Activated CD8-positive, alpha-beta memory T cell treated with anti-CD3 and anti-CD28 coated beads, Interleukin-2, amount 50 U/mL, for 24 hours (primary cell): ENCODE measurements around the gene AP5S1.

ENCODE experiments used
- DNase-seq: peaks from one replicate; pipeline ENCODE4 v3.0.0-alpha.2; 2020; ENCODE audit errors: extremely low read depth

The AP5S1 gene, protein sequence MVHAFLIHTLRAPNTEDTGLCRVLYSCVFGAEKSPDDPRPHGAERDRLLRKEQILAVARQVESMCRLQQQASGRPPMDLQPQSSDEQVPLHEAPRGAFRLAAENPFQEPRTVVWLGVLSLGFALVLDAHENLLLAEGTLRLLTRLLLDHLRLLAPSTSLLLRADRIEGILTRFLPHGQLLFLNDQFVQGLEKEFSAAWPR

DNA sequence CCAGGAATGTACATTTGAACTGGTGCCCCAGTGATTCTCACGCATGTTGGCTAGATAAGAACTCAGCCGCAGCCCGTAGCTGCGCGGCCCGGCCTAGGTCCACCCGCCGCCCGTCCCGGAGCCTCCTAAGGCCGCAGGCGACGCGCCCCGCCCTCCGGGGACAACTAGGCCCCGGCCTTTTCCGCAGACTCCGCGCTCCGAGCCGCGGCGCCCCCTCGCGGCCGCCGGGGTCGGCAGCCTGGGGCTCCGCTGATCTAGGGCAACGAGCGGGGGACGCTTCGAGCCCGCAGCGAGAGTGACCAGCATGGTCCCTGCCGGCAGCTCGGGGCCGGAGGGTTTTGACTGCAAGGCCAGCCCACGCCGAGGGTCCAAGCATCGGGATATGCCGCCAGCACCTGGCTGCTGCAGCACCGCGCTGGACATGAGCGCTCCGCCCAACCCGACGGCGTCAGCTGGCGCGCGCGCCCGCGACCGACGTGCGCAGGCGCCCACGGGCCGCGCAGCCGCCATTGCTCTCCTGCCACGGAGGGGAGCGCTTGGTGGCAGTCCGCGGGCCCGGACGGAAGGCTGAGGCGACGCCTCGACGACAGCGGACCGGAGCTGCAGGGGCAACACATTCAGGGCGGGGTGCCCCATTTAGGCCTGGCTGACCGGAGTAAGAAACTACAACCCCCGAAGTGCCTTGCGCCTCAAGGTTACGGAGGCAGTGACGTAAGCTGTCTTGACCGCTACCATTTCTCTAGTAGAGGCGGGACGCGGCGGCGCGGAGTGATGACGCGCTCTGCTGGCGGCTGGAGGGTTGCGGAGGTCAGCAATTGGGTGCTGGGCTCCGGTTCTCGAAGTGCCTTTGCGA, at the start of gene AP5S1:
Gene AP5S1 (plus strand): TSS at position 500 of the 853 bp plus-strand sequence. CDS start 1,571 bp downstream, outside the sequence.
- DNase-seq = peak; percentile 85

DNA sequence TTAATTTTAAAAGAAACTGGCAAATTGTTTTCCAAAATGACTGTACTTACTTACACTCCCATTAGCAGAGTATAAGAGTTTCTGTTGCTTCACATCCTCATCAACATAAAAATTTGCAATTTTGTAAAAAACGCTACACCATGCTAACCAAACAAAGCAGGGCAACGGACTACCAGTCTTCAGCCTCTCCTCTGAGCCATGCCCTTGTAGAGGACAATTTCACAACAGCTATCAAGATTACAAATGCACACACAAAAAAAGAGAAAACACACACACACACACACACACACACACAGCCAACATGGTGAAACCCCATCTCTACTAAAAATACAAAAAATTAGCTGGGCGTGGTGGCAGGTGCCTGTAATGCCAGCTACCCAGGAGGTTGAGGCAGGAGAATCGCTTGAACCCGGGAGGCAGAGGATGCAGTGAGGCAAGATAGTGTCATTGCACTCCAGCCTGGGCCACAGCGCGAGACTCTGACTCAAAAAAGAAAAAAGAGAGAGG, 48.7 kb upstream of the AP5S1 start:
- no peak for DNase-seq

DNA sequence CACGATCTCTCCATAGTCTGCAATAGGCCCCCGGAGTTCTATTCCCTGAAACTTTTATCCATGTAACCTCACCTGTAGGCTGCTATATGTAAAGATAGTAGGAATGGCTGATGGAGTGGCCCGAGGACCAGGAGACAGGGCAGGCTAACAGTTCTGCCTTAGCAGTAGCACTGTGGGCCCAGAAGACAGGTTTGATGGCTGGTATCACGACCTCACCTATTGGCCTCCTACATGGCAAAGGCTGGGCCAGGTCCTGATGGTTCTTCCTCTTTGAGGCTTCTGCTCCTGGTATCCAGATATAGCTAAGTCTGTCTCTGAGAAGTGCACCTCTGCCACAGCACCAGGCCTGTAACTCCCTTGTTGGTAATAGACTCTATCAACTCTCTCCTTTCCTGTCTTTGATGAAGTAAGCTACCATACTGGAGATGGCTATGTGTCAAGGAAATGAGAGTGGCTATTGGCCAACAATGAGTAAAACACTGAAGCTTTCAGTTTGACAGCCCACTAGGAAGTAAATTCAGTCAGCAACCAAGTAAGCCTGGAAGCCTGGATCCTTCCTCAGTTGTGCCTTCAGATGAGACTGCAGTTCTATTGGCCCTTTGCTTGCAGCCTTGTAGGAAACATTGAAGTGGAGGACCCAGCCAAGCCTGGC, 44.8 kb upstream of the AP5S1 start:
- no peak for DNase-seq

DNA sequence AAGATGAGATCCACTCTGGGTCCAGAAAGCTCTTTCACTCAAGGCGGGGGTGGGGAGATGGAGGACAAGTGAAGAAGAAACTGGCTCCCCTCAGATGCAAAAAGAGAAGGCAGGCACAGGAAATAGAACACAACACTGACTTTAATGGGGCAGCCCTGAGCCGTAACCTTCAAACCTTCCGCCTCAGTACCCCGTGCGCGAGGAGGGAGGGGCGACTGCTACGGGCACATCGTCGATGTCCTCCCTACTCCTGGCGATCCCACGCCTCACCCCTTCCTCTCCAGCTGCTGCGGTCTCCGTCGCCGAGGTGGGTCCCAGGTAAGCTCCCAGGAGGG, 43.0 kb upstream of the AP5S1 start:
- no peak for DNase-seq

DNA sequence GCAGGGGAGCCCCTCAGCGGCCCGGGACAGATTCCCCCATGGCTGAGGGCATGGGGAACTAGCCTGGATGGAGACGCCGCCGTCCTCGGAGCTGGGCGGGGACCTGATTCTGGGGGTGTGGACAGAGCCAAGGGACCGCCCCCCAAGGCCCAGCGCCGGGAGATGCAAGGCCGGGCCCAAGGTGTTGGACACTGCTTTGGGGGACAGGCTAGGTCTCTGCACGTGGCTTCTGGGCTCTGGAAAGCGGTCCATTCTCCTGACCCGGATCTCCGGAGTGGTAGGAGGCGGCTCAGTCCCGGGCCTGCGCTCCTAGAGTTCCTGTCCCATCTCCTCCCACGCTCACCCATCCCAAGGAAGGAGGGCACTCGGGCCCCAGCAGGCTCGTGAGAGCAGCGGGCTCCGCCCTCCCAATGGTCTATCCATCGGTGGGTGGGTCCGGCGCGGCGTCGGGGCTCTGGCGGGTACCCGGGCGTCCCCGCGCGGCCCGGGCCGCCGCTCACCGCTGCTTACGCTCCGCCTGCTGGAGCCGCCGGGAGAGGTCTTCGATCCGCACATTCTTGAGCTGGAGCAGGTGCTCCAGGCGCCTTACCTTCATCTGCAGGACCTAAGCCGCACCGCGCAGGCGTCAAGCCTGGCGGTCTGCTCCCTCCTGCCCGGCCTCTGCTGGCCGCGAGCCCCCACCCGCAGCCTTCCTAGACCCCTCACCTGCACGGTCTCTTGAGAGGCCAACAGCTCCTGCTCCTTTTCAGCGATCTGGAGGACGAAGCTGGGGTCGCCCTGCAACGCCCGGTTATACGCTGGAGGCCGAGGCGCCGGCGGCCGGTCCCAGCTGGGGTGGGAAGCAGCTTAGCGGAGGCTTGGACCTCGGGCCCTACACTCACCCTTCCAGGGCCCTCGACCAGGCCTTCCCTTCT, 42.4 kb upstream of the AP5S1 start:
- DNase-seq = no peak

DNA sequence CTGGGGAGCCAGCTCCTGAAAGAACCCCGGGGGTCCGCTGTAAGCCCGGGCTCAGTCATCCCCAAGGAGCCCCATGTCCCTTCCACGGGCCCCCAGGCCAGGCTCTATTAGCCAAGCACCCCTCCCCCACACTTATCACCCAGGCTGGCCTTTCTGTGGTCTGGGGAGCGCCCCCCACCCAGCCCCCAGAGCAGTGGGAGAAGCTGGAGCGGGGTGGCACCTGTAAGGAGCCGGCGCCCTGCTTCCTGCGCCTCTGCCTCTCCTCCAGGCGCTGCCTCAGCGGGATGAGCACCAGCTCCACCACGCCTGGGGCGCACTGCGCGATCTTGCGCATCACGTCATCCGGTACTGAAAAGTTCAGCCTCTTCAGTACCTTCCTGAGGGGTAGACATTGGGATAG, 41.4 kb upstream of the AP5S1 start:
- DNase-seq = no peak

DNA sequence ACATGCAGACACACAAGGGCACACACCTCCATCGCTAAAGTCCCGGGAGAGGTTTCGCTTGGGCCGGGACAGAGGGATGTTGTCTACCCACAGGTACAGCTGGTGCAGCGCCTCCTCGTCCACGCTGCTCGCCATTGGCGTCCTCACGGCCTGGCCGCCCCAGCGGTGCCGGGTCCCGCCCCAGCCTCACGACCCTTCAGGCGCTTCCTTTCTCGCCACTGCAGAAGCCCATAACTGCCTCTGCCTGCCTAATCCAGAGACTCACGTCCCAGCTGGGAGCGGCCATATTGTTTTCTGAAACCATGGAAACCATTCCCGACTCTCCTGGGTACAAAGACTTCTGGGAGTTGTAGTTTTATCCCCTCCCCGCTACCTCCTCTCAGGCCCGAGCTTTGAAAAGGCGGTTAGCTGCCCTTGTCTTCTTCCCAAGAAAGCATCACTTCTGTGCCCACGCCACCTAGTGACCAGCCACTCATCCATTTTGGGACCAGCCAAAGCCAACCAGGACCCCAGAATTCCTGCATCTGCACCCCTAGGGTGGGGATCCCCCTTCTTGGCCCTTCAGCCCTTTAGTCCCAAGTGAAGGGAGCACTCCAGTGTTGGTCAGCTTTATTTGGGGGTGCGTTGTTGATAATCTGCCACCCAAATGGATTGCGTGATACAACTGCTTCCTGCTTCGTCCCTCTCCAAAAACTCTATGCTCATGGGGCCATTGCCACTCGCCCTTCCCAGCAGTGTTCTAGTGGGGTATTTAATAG, 39.0 kb upstream of the AP5S1 start, which contains the start of gene SPEF1:
Gene SPEF1 (minus strand): TSS at position 296 of the 758 bp plus-strand sequence. CDS start 161 bp downstream, at position 135.
- DNase-seq = no peak

DNA sequence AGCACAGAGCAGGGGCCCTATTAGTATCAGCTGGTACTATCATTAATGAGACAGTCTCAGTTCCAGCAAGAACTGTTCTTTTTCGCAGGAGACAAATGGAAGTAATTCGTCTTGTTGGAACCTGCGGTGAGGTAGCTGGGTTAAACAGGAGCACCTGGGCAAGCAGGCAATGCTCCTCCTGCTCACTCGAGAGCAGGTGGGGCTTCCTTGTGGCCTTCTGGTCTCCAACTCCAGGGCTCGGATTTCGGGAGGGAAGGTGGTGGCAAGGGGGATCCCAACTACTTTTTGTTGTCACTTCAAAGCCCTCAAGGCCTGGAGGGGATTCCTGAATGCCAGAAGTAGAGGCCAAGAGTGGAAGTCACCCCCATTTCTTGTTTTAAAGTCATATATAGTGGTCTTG, 37.8 kb upstream of the AP5S1 start:
- no peak for DNase-seq

DNA sequence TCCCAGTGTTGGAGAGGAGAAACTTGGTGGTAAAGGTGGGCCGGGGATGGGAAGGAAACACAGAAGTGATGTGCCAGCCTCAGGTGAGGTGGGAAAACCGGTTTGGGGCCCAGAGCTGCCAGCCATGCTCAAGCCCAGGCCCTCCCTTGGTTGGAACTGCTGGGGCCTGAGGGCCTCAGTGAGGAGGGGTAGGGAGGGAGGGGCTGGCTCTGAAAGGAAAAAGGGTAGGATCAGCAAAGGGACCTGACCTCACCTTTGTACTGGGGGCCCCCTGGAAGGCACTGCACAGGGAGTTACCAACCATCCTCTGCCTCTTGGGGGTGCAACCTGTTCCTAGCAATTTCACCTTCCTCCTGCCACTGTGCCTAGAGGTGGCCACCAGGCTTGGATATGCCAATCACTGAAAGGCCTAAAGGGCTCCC, 37.3 kb upstream of the AP5S1 start:
- DNase-seq = no peak

DNA sequence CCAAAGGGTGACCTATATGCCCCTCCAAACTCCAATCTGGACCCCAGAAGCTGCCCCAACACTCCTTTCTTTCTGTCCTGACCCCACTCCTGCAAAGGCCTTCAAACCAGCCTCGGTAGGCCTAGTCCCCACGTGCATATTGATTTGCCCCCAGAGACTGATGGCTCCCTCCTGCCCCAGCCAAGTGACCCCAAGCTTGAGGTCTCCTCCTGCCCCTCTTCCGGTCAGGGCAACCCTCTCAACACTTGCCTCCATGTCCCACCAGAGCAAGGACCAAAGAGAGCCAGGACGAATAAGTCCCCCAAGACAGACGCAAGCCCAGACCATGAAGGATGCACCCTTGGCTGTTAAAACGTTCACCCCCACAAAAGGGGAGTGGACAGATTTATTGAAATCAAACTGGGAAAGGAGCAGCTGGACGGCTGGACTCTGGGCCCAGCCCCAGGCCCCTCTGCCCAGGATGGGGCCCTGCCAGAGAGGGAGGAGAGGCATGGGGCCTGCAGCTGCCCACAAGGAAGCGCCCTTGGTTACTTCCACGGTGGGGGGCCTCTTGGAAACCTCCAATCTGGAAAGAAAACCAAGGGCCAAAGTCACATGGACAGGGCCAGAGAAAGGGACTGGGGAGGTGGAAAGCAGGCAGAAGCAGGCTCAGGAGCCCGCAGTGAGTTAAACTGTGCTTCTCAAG, 36.7 kb upstream of the AP5S1 start:
- DNase-seq = no peak

DNA sequence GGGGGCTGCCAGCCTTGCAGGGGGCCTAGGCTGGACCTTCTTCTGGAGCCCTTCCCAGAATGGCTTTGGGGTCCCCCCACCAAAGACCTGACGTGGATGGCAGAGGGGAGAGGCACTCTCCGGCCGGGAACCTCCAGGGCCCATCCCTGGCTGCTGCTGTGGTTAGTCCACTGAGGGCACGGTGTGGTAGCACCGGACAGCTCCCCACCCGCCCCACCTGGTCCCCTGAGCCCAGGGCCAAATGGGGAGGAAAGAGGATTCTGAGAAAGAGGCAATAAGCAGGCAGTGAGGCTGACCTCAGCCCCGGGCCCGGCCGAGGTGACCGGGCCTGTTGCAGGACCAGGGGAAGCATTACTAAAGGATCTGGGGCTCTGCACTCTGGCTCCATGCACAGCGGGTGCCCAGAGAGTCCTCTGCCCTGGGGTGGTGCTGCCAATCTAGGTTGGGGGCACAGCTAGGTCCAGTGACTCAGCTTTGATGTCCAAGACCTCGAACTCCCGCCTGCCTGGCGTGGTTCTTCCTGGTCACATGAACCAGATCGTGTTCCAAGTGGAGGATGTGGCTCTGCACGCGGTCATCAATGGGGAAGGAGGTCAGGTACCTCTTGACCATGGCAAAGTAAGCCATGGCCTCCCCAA, 36.0 kb upstream of the AP5S1 start:
- no peak for DNase-seq

DNA sequence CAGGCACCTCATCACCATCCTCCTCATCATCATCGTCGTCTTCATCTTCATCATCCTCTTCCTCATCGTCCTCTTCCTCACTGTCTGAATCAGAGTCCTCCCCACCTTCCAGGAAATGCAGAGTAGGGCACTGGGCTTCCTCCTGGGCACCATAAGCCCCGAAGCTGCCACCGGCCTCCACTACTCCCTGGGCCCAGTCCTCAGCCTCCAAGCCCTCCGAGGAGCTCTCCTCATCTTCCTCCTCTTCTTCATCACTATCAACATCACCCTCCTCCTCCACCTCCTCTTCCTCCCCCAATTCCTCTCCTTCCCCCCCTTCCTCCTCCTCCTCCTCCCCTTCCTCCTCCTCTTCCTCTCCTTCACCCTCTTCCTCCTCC, 35.5 kb upstream of the AP5S1 start:
- no peak for DNase-seq

DNA sequence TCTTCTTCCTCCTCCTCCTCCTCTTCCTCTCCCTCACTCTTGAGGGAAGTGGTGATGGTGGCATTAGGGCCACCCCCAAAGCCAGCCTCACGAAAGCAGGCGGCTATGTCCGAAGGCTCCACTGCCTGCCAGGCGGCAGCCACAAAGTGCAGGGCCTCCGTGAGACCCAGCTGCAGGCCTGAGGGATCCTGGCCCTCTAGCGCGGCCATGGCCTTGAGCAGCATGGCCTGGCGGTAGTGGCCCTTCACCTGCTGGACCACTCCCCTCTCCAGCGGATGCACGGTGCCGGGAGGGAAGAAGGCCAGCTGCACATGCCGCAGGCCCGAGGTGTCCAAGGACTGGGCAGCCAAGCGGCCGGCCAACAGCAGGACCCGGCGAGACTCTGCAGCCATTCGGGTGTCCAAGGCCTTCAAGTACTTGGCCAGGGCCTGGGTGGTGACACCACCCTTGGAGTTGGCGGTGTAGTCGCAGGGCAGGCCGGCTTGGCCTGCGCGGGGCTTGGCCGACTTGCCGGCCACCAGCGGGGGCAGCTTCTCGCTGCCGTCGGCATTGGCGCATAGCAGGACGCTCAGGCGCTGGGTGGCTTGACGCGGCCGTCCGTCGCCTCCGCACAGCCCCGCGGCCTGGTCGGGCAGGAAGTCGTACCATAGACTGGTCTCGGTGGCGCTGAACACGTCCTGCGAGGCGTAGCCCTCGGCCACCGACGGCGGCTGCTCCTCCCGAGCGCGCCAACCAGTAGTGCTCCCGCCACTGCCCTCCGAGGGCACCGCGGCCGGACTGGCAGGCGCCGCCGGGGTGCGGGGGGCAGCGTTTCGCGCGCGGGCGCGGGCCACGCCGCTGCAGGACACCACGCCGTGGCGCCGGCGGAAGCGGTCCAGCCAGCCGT, 34.9 kb upstream of the AP5S1 start:
- no peak for DNase-seq

DNA sequence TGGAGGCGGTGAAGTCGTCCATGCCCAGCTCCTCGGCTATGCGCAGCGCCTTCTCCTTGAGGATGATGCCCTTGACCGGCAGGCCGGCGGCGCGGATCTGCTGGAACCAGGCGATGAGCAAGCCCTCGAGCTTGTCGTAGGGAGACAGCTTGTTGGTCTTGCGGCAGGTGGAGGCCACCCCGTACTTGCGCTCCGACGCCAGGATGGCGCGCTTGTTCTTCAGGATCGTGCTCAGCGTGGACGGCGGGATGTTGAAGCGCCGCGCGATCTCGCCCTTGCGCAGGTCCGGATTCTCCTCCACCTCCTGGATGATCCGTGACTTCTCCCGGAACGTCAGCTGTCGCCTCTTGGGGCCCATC, 34.2 kb upstream of the AP5S1 start:
- DNase-seq = no peak

DNA sequence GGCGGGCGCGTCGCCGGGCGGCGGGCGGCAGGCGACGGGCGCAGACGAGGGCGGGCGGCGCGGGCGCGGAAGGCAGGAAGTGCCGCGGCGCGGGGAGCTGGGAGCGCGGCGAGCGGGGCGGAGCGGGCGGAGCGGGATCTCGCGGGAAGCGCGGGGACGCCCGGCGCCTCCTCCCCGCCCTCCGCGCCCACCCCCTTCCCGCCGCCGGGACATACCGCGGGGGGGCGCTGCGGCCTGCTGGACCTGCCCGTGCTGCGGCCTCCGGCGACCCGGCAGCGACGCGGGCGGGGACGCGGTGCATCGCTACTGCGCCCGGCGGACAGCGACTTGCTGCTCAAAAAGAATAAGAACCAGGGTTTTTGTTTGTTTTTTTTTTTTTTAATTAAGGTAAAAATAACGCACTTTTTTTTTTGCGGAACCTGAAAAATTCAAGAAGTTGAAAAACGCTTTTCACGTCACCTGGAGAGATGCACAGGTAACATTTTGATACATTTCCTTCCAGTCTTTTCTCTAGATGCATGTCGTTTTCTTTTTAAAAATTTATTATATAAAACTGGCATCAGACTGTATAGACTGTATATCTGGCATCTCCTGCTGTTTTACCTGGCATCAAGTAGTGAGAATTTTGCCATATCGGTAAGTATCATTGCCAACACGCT, 33.6 kb upstream of the AP5S1 start, which contains the start of gene CENPB:
Gene CENPB (minus strand): TSS at position 76 of the 659 bp plus-strand sequence. CDS start 257 bp downstream, outside the sequence.
- DNase-seq = peak; percentile 65

DNA sequence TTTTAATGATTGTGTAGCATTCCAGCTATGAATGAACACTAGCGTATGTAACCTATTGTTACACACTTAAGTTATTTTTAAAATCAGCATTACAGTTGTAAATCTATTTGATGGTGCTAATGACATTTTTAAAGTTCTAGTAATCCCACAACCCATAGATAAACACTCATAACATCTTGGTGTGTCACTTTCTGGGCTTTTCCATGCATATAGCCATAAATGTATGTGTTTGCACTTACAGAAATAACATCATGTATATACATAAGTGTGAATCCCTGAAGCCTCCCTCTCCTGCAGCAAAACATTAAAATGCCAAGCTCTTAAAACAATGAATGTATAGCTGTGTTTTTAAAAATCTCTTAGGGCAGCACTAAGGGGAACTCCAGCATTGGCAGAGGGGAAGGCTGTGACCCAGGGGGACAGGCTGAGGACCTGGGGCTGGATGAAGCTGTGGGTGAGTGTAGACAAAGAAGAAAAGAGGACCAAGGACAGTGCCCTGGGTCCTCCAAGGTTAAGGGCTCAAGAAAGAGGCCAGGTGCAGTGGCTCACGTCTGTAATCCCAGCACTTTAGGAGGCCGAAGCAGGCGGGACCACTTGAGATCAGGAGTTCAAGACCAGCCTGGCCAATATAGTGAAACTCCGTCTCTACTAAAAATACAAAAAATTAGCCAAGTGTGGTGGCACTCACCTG, 32.9 kb upstream of the AP5S1 start:
- no peak for DNase-seq

DNA sequence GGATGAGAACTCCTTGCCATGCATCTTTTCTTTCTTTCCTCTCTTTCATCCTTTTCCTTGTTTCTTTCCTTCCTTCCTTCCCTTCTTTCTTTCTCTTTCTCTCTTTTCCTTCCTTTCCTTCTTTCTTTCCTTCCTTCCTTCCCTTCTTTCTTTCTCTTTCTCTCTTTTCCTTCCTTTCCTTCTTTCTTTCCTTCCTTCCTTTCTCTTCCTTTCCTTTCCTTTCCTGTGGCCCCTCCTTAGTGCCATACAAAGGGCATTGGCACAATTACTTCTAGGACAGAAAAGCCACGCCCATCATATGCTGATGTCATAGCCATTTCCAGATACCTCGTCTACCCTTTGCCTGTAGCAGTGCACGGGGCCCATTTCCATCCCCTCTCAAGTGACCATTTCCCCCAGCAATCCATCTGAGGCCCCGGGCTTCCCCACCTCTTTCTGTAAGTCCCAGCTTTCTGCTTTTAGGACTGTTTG, 31.6 kb upstream of the AP5S1 start:
- DNase-seq = no peak
